Measurements from ENCODE around the gene TSHZ3. TPM values are rescaled to one million over a fixed set of nuclear protein-coding genes. Genes with fewer than 3 reads are reported as not detected.

Gene TSHZ3
- total and polyA plus RNA-seq, 2 of the 8 experiments (the other 6 are each of a cell fraction or from before 2014, with no cell fraction given) = 3.1 to 12.3 TPM

GRCh38 chr19:31253526-31254179, 95.6 kb downstream of the TSHZ3 start:
- no peak overlapping the region; the same call in 1 of the 2 replicates for H2BK15ac ChIP-seq (ENCODE audit: low read length)
- no peak overlapping the region for H2AFZ ChIP-seq (ENCODE audit: low read length)
- no peak overlapping the region for H2BK5ac ChIP-seq (ENCODE audit: low read depth, low read length)
- no peaks in the 10 kb centered on the region for H3K9me3 ChIP-seq (ENCODE audit: insufficient read depth in 2 of 2, low read depth in 1 of 2, low read length in 1 of 2)
- H3K4me1 ChIP-seq (replicated peaks in 1 of 4; ENCODE audit: control insufficient read depth in 3 of 4, insufficient read depth in 4 of 4, low read length in 3 of 4) = peaks cover 0 to 8% (median 6%) of the 10 kb centered on the region in 4 experiments; a peak in 4 of 7 replicates
- no peaks in the 10 kb centered on the region for H3K27me3 ChIP-seq (replicated peaks in 1 of 4; ENCODE audit: control insufficient read depth in 3 of 4, extremely low read depth in 1 of 4, insufficient read depth in 3 of 4, low read length in 3 of 4)
- FAIRE-seq (no peak), DNase-seq (ENCODE audit: low read depth in 1 of 2, low spot score in 2 of 2) (no peak)
- no peaks in the 10 kb centered on the region for H3K79me1 ChIP-seq (ENCODE audit: low read depth, low read length)
- H3K23me2 ChIP-seq (ENCODE audit: low read depth, low read length) = no peaks in the 10 kb centered on the region
- ChIA-PET POLR2A (ENCODE audit: partially characterized antibody) (no interaction called here), CTCF (ENCODE audit: partially characterized antibody) (interaction anchor here (0.5 kb wide), 1 partner anchor 199 kb away, joined by 4 read pairs; no protein-coding TSS in a partner anchor)
- H2BK20ac ChIP-seq (ENCODE audit: low read length) = 0 out of 2 replicates have a peak overlapping the region, but pooled peaks have one; percentile 37
- no peak overlapping the region for H3K23ac ChIP-seq (ENCODE audit: insufficient read length)
- H4K8ac ChIP-seq (ENCODE audit: extremely low read depth, insufficient read depth, low read length) = no peak overlapping the region
- H3K9ac ChIP-seq (replicated peaks in 1 of 4; ENCODE audit: extremely low read depth in 1 of 4, low read depth in 3 of 4, low read length in 3 of 4) = no peak overlapping the region
- H3K79me2 ChIP-seq (ENCODE audit: control insufficient read depth in 1 of 2, insufficient read depth in 2 of 2, low read length in 2 of 2) = no peaks in the 10 kb centered on the region
- H3K14ac ChIP-seq (ENCODE audit: insufficient read length) = no peak overlapping the region
- H2AK5ac ChIP-seq (ENCODE audit: low read depth, low read length) = no peak overlapping the region
- no peak overlapping the region for H3K56ac ChIP-seq (replicated peaks; ENCODE audit: insufficient read length, low read depth, low read length)
- no peak overlapping the region for H4K5ac ChIP-seq (ENCODE audit: insufficient read length, low read depth, low read length)
- no peak overlapping the region for H4K91ac ChIP-seq (replicated peaks; ENCODE audit: insufficient read length, low read length)
- H3K4me3 ChIP-seq (ENCODE audit: extremely low read depth in 1 of 4, insufficient read depth in 2 of 4, low read depth in 3 of 4, low read length in 4 of 4) = no peak overlapping the region
- H2BK120ac ChIP-seq (replicated peaks; ENCODE audit: low read depth, low read length) = no peak overlapping the region
- no peaks in the 10 kb centered on the region for H4K20me1 ChIP-seq (replicated peaks in 1 of 2; ENCODE audit: control insufficient read depth in 1 of 2, insufficient read depth in 2 of 2, low read length in 2 of 2)
- TF ChIP-seq SRF (IDR thresholded peaks at IDR 0.05; ENCODE audit: low read depth, low read length) = no peak
- TF ChIP-seq POLR2AphosphoS5 (IDR thresholded peaks at IDR 0.05; ENCODE audit: low read depth, low read length) = no peak
- TF ChIP-seq POLR2A (IDR thresholded peaks at IDR 0.05; ENCODE audit: control extremely low read depth in 1 of 2, low read depth in 2 of 2, low read length in 2 of 2) = no peak
- TF ChIP-seq TEAD4 (IDR thresholded peaks at IDR 0.05; ENCODE audit: low read depth, low read length) = no peak
- no peak for TF ChIP-seq EP300 (IDR thresholded peaks at IDR 0.05; ENCODE audit: borderline replicate concordance in 1 of 2, low read depth in 2 of 2, low read length in 2 of 2)
- no peak for TF ChIP-seq RXRA (IDR thresholded peaks at IDR 0.05; ENCODE audit: insufficient read depth, low read depth, low read length)
- H3K18ac ChIP-seq (ENCODE audit: extremely low read depth, low read length) = no peak overlapping the region
- no peak overlapping the region for H3K27ac ChIP-seq (ENCODE audit: low read depth, low read length)
- no peaks in the 10 kb centered on the region for H3K36me3 ChIP-seq (ENCODE audit: control insufficient read depth in 2 of 4, insufficient read depth in 4 of 4, low read length in 3 of 4)
- H3K4ac ChIP-seq (replicated peaks; ENCODE audit: insufficient read length, low read depth, low read length) = no peak overlapping the region
- no peak overlapping the region for H3K4me2 ChIP-seq (ENCODE audit: insufficient read depth in 1 of 2, low read depth in 2 of 2, low read length in 2 of 2)
- 90% methylated on average over 6 of the region's 6 CpGs; no CpG with 5 or more reads in 1 of the 2 experiments for WGBS, 2 experiments (ENCODE audit: extremely low coverage in 1 of 2, insufficient coverage in 1 of 2, insufficient read length in 1 of 2, insufficient replicate concordance in 2 of 2, low coverage in 1 of 2, low lambda C conversion rate in 2 of 2, missing lambda C conversion rate in 1 of 2)
- no peak overlapping the region for H2BK12ac ChIP-seq (ENCODE audit: low read depth, low read length)
